Ascending aorta (tissue), 2 donors: Measurements from ENCODE around the gene GRN. TPM values are rescaled to one million over a fixed set of nuclear protein-coding genes. Genes with fewer than 3 reads are reported as not detected.
"Not testable (repeated sequence)": the region's sequence is repeated elsewhere in the genome, so short reads cannot be mapped to it uniquely, and the experiment has no call there.

Experiments used
- DNase-seq, 2 donors: peaks; one replicate each; pipeline ENCODE4 v3.0.0-alpha.2; 2019; ENCODE audit warnings: low spot score in 2 of 2
- H3K27ac ChIP-seq, 2 donors: fragments of 200-600 bp; sonication (generic); one replicate each; pipeline ENCODE4 v1.5.1; 2016 to 2017; ENCODE audit warnings: mild to moderate bottlenecking in 1 of 2
- H3K27me3 ChIP-seq: fragments of 200-600 bp; sonication (generic); one replicate; pipeline ENCODE4 v1.5.1; 2017
- H3K36me3 ChIP-seq, 2 donors: fragments of 200-600 bp; sonication (generic); one replicate each; pipeline ENCODE4 v1.5.1; 2016
- H3K4me1 ChIP-seq, 2 donors: fragments of 200-600 bp; sonication (generic); one replicate each; pipeline ENCODE4 v1.5.1; 2016 to 2017; ENCODE audit warnings: mild to moderate bottlenecking in 1 of 2
- H3K4me3 ChIP-seq, 2 donors: fragments of 200-600 bp; sonication (generic); one replicate each; pipeline ENCODE4 v1.5.1; 2016 to 2017; ENCODE audit warnings: mild to moderate bottlenecking in 1 of 2
- H3K9me3 ChIP-seq, 2 donors: fragments of 200-600 bp; sonication (generic); one replicate each; pipeline ENCODE4 v1.5.1; 2016
- CTCF ChIP-seq, 3 experiments: fragments of 200-600 bp in 2 of 3; fragments of 450-650 bp in 1 of 3; sonication (generic) in 2 of 3; IDR thresholded peaks; one replicate each; pipeline ENCODE4 v1.5.1; 2016 to 2019; ENCODE audit warnings: antibody characterized with exemption in 3 of 3, mild to moderate bottlenecking in 1 of 3, moderate library complexity in 1 of 3
- intact Hi-C: fragments of 100-400 bp; cut with DNase I; formaldehyde crosslinking; loops from one replicate; pipeline ENCODE4 v1.15.1; 2023
- total RNA-seq: library from RNA; depleted of rRNA; stranded (reverse); fragments of >200 nt; gene quantifications from one replicate; pipeline ENCODE4 v1.1.0, GENCODE V29; 2016

Gene GRN
- total RNA-seq, 1 donor from 2014 or later = 430 TPM

DNA sequence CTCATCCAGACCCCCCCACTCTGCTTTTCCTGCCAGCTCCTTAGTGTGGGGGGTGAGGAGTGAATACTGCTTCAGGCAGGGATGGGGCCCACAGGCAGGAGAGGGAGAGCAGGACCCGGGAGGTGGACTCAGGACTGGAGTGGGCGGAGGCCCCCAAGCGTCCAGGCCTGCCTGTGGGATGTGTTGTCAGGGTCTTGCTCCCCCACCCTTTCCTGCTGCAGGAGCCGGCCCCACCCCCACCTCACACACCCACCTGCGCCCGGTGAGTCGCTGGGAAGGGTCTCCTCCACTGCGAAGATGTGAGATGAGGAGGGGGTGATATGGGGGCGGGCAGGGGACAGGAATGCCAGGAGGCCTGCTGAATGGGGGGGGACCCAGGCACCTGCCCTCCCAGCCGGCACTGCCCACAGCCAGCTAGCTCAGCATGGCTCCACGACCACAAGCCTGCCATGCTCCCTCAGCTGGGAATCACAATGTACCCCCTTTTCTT, 17.4 kb downstream of the GRN start:
- H3K9me3 ChIP-seq = no peaks in the 10 kb centered on the region
- H3K4me3 ChIP-seq = no peak overlapping the region
- peaks cover 5 to 6% of the 10 kb centered on the region in 2 donors for H3K4me1 ChIP-seq
- H3K27me3 ChIP-seq = peaks cover 12% of the 10 kb centered on the region
- intact Hi-C loops = no loop called here
- H3K36me3 ChIP-seq = no peaks in the 10 kb centered on the region
- TF ChIP-seq CTCF (IDR thresholded peaks at IDR 0.05) = no peak
- no peak overlapping the region for H3K27ac ChIP-seq
- DNase-seq = no peak

GRCh38 chr17:44362949-44363612, 18.0 kb downstream of the GRN start:
- DNase-seq = no peak
- no peak for TF ChIP-seq CTCF (IDR thresholded peaks at IDR 0.05)
- Histone ChIP-seq H3K9me3 (no peaks in the 10 kb centered on the region), H3K27me3 (peaks cover 12% of the 10 kb centered on the region), H3K4me1 (peaks cover 5 to 6% of the 10 kb centered on the region in 2 donors), H3K4me3 (peak overlapping the region; percentile 66 to 75), H3K36me3 (no peaks in the 10 kb centered on the region), H3K27ac (no peak overlapping the region)
- intact Hi-C loops = no loop called here

DNA sequence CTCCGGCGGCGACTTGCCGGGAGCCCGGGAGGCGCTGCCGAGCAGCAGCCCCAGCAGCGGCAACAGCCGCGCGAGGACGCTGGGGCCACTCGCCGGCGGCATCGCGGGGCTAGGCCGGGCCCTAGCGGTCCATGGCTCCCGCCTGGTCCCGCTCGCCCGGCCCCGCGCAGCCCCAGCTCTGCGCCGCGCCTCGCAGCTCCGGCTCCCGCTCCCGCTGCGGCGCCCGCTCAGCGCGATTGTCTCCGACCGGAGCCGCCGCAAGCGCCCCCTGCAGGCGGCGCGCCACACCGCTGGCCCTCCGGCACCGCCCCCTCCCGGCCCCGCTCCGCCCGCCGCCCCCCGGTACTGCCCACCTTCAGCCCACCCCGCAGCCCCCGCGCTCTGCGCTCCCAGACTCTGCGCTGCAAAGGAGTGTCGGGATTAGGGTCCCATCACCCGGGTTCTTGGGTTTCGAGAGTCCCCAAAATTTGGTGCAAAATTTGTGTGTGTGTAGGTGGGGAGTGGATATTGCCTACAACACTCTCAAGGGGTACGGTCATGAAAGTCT, 18.6 kb downstream of the GRN start, which contains the start of gene FAM171A2:
Gene FAM171A2 (minus strand): TSS at position 241 of the 547 bp plus-strand sequence. CDS start 139 bp downstream, at position 102.
- DNase-seq = no peak
- Histone ChIP-seq H3K27ac (no peak within 1 kb of the TSS), H3K4me3 (peak within 1 kb of the TSS; percentile 66 to 75), H3K9me3 (no peaks in the 10 kb centered on the region), H3K36me3 (no peaks in the 10 kb centered on the region), H3K4me1 (peaks cover 5 to 6% of the 10 kb centered on the region in 2 donors), H3K27me3 (peaks cover 12% of the 10 kb centered on the region)
- peak; percentile 28 to 73 (median 39) for TF ChIP-seq CTCF (IDR thresholded peaks at IDR 0.05)
- intact Hi-C loops = no loop called here

- DNase-seq, H3K27ac ChIP-seq, H3K4me1 ChIP-seq, H3K36me3 ChIP-seq, H3K4me3 ChIP-seq, intact Hi-C loops, H3K9me3 ChIP-seq: not testable (repeated sequence)
- H3K27me3 ChIP-seq = peaks cover 12% of the 10 kb centered on the region
These were observed 19.9 kb downstream of the GRN start for GRCh38 chr17:44365051-44365450.

GRCh38 chr17:44367231-44367979, 22.3 kb downstream of the GRN start:
- Histone ChIP-seq H3K27me3 (peaks cover 12% of the 10 kb centered on the region), H3K4me3 (no peak overlapping the region), H3K9me3 (no peaks in the 10 kb centered on the region), H3K36me3 (no peaks in the 10 kb centered on the region), H3K4me1 (peaks cover 5 to 6% of the 10 kb centered on the region in 2 donors), H3K27ac (no peak overlapping the region)
- intact Hi-C loops = no loop called here
- no peak for DNase-seq
- TF ChIP-seq CTCF (IDR thresholded peaks at IDR 0.05) = no peak

GRCh38 chr17:44368391-44369243, 23.5 kb downstream of the GRN start:
- DNase-seq, intact Hi-C loops, H3K9me3 ChIP-seq, H3K36me3 ChIP-seq, H3K27ac ChIP-seq, H3K4me3 ChIP-seq, H3K27me3 ChIP-seq, H3K4me1 ChIP-seq: not testable (repeated sequence)

DNA sequence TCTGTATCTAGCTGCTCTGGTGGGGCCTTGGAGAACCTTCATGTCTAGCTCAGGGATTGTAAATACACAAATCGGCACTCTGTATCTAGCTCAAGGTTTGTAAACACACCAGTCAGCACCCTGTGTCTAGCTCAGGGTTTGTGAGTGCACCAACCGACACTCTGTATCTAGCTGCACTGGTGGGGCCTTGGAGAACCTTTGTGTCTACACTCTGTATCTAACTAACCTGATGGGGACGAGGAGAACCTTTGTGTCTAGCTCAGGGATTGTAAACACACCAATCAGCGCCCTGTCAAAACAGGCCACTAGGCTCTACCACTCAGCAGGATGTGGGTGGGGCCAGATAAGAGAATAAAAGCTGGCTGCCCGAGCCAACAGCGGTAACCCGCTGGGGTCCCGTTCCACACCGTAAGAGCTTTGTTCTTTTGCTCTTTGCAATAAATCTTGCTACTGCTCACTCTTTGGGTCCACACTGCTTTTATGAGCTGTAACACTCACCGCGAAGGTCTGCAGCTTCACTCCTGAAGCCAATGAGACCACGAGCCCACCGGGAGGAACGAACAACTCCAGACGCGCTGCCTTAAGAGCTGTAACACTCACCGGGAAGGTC, 24.4 kb downstream of the GRN start:
- H3K27ac ChIP-seq, DNase-seq, intact Hi-C loops, H3K9me3 ChIP-seq, H3K27me3 ChIP-seq, H3K4me3 ChIP-seq, H3K4me1 ChIP-seq, H3K36me3 ChIP-seq: not testable (repeated sequence)
